GM18517 (cell line): ENCODE data around the gene FAM156A.
"Not testable (repeated sequence)": the region's sequence is repeated elsewhere in the genome, so short reads cannot be mapped to it uniquely, and the experiment has no call there.

Experiments
- ATAC-seq: cut with Tn5 transposase; IDR thresholded peaks from one replicate; pipeline ENCODE4 v1.9.1; 2021; ENCODE audit warnings: mild to moderate bottlenecking, moderate library complexity; ENCODE audit not compliant: unreplicated experiment

Gene FAM156A

DNA sequence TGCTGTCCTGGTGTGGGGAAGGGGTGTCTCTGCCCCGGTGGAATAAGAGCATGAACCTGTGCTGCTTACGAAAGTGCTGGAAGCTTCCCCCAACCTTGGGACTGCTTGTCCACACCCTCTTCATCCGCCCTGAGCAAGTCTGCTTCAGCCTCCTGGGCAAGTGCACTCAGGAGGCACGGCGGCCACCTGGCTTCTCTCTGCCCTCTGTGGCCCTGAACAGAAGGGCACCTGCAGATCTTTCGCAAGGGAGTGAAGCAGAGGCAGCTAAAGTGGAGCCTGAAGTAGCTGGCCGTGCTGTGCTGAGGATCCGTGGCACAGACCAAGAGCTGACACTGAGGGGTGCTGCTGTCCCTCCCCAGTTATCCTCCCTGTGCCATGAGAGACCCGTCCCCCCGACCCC is 9.6 kb upstream of the FAM156A start:
- not testable (repeated sequence) for ATAC-seq

DNA sequence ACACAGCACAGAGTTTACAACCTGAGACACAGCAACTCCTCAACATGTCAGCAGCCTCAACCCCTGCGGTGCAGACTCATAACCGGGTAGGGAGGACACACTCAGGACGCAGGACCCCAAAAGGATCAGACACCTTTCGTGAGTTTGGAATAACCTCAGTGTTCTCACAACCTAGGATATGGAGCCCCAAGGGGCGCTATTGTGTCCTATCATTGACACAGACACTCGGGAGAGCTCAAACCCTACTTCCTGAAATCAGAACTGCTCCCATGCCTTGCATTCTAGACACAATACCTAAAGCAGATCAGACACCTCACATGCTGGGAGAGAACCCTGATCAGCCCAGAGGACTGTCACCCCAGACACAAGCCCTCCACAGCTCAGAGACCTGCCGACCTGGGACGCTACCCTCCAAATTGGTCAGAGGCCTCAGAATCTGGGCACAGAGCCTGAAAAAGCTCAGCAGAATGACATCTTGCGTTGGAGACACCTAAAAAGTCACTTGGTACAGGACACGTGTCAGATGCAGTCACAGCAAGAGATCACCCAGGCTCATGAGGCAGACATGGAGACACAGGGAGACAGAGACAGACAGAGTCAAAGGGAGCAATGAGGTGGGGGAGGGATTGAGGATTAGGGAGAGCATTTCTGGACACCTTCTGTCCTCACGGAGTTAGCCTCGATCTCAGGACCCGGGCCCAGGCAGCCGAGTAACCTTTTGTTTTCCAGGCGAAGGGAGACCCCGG is 8.8 kb upstream of the FAM156A start:
- ATAC-seq, result not testable (repeated sequence)

DNA sequence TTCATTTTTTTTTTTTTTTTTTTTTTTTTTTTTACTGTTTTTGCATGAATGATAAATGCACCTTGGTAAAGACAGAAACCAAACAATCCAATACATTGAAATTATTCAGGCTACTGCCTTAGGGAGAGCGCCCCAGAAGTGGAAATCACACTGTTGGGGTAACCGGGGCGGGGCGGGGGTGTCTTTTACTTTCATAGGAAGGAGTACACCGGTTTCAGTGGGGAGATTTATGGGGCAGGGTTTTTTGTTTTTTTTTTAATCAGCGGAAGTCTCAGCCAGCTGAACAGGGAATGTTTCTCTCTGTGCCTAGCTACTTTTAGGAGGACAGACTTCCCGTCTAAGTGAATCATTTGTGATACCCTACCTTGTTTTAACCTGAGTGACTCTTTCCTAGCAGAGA is 643 bp upstream of the FAM156A start:
- peak; percentile 24 for ATAC-seq

DNA sequence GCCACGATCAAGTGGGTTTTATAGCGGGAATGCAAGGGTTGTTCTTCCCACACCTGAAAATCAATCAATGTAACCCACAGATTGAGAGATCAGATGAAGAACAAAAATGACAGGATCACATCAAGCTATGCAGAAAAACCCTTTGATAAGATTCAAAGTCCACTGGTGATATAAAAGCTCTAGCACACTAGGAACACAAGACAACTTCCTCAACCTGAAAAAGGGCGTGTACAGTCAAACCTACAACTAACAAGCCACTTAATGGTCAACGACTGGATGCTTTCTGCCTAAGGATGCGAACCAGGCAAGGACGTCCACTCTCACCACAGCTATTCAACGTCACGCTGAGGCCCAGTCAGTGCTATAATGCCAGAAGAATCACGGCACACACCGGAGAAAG is 8.4 kb downstream of the FAM156A start:
- not testable (repeated sequence) for ATAC-seq

DNA sequence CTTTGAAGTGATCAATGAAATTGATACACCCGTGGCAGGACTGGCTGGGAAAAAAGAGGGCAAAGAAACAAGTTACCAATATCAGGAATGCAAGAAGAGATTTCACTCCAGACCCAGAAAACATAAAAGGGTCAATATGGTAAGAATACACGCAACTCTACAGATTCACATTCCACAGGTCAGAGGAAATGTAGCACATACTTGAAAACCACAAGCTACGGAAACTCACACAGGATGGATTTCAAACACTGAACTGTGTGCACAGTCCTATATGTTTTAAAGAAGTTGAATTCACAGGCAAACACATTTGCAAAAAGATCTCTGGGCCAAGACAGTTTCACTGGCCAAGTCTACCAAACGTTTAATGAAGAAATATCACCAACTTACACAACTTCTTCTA is 9.0 kb downstream of the FAM156A start:
- ATAC-seq, result not testable (repeated sequence)

DNA sequence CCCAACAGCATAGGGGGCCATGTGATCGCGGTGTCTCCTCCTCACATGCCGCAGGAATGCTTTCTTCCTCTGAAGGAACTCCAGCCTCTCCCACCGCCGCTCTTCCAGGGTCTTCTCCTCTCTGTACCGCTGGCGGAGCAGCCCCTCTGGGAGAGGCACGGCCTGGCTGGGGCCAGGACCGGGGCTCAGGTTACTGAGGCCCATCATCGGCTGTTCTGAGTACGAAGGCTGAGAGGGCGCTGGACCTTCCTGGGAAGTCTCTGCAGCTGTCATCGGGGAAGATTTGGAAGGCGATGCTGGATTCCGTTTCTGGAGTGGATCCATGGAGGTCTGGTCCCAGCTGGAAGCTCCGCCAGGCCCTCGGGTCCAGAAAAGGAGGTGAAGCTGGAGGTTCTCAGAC is 10.1 kb downstream of the FAM156A start:
- ATAC-seq, result not testable (repeated sequence)

DNA sequence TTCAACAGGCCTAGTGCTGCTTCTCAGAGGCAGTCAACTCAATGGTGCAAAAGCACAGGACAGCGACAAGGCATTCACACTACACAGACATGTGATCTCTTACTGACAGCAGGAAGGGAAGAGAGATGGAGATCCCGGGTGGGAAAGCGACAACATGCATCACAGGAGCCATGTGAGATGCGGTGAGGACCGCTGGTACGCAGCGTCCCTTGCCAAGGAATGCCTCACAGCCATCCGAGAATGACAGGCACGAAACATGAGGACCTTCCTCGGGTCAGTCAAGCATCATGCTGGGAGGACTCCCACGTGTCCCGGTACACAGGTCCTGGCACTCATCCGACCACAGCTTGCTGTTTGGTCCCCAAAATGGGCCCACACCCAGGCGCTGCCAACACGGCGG is 10.8 kb downstream of the FAM156A start:
- ATAC-seq, result not testable (repeated sequence)

DNA sequence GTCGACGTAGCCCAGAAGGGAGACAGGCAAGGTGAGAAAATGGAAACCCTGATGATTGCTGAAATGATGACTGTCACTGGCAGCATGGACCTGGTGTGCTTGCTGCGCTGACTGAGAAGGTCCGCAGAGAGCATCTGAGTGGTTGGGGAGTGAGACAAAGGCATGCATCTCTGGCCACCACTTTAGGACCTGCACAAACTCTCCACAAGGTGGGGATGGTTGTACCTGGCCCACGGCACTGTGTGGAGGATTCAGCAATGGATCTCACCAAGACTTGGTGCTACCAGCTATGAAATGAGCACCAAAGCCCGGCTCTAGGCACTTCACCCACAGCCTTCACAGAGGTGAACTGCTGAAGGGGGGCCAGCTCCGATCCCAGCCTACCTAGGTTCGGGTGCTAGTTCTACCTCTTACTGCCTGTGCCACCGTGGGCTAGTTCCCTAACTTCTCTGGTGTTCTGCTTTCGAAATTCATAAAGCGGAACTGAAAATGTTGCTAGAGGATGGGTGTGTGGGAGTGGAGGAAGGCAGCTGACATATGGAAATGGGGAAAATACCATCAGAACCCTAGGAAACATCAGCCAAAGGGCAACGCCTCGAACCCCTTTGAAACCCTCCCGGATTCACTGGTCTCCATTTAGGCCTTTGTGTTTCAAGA is 12.4 kb downstream of the FAM156A start:
- ATAC-seq, result not testable (repeated sequence)

DNA sequence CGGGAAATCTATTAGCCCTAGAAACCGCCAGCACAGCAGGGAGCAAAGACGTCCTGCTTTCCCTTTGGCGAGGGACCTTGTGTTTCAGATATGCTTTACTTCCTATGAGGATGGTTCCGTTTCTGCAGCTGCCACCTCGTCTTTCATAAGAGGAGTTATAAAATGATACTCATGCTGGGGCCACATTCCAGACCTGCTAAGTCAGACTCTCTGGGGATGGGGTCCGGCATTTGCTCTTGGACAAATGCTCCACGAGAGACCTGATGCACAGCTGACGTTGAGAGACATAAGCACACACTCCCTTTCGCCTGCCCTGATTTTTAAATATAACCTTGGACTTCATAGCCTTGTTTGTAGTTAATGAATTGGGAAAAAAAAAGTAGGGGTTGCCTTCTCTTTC is 16.6 kb downstream of the FAM156A start:
- not testable (repeated sequence) for ATAC-seq

DNA sequence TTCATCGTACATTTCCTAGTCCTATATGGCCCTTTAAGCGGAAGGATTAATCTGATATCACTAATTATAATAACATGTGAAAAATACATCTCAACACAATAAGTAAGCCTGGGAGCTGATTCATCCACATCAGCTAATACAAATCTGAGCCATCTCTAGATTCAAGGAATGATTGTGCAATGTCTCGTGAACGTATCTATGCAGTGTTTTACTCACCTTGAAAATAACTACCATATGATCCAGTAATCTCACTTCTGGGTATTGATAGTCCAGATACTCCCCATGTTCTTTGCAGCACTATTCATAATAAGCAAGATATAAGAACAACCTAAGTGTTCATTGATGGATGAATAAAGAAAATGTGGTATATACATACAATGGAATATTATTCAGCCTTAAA is 17.6 kb downstream of the FAM156A start:
- ATAC-seq, result not testable (repeated sequence)

DNA sequence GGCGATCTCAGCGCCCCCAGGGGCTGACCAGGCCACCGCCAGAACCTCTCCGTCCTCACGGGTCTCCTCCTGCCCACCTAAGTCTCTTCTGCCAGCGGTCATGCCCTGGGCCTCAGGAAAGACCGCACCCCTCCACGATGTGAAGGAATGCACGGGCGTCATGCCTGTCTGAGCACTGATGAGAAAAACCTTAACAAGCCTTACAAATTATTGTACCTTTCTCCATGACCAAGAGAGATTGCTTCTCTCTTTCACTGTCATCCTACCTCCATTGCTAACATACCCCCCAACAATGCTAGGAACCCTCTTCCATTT is 22.9 kb downstream of the FAM156A start:
- not testable (repeated sequence) for ATAC-seq

DNA sequence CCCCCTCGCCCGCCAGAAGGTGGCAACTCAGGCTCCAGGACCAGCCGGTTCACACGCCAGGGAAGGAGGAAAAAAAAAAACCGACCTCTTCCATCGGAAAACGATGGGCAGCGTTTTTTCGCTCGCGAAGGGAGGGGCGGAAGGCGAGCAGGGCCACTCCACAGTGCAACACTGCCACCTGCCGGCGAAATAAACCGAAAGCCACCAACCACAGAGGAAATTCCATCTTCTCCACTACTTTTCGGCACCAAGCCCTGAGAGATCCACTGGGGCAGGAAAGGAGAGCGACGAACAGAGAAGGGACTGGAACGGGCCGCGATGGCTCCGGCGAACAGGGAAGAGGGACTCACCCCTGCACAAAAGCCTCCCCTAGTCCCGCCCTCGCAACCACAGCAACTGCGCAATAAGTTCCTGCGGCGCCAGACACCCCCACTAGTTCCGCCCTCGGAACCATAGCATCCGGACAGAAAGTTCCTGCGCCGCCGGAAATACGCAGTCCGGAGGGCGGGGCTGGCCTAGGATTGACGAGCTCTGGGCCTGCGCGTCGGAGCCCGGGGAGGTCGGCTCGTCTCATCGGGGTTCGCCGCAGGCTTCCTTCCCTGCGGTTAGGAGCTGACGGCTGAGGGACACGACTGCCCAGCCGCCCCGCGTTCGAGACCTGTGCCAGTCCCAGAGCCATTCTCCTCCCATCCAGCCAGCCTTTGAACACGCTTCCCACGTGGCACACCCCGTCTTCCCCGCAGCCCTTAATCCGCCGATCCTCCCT is 23.4 kb downstream of the FAM156A start:
- peak; percentile 87 for ATAC-seq

DNA sequence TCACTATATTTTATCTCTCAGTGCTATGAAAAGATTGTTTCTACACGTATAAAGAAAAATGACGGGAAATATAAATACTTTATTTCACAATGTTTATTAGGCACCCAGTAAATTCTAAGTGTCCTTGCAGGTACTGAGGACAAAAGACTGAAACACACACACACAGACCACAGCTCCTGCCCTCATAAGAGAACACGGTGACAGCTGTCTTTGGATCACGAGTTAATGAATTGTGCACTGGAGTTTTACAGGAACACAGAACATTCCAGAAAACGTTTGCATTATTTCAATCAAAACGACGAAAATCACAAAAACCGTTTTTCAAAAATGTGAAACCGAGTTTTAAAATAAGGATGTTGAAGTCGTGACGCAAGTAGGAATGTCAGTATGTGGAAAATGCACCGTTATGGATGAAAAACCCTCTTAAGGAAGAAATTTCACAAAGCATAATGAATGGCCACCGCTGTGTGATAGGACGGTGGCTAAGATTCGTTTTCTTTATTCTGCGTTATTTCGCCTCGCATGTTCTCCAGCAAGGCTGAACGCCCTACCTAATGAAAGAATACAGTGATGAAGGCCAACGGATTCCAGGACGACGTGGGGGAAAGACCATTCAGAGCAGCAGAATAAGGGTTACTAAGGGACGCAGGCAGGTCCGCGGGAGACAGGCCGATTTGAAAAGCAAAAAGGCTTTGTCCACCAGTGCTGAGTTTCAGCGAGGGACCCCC is 24.2 kb downstream of the FAM156A start:
- no peak for ATAC-seq

DNA sequence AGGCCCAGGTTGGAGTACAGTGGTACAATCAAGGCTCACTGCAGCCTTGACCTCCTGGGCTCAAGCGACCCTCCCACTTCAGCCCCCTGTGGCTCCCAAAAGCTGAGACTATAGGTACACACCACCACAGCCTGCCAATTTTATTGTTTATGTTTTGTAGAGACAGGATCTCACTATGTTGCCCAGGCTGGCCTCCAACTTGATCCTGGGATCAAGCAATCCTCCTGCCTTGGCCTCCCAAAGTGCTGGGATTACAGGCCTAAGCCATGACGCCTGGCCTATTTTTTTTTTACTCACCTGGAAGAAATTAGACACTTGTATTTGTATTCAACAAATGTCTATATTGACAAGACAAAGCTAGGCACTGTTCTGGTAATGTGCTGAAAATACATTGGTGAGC is 25.1 kb downstream of the FAM156A start:
- no peak for ATAC-seq

DNA sequence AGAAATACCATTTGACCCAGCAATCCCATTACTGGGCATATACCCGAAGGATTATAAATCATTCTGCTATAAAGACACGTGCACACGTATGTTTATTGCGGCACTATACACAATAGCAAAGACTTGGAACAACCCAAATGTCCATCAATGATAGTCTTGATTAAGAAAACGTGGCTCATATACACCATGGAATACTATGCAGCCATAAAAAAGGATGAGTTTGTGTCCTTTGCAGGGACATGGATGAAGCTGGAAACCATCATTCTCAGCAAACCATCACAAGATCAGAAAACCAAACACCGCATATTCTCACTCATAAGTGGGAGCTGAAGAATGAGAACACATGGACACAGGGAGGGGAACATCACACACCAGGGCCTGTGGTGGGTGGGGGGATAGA is 28.1 kb downstream of the FAM156A start:
- ATAC-seq, result not testable (repeated sequence)

DNA sequence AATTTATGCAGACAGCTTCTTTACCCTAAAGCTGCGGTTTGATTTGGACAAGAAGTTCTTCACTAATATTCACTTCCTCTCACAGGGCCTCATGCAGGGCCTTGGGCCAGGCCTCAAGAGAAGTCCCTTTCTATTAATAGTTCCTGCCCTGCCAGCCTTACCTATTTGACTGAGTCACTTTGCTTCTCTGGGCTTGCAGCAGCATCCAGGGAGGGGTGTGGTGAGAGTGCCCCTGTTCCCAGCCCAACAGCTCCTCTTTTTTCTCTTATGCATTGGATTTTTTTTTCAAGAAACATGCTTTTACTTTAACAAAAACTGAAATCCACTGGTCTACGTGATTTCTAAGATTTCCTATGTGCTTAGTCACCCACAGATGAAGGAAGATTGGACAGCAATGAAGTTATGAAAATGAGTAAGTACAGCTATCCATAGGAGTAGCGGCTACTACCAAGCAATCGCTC is 34.5 kb downstream of the FAM156A start:
- ATAC-seq, result peak; percentile 48

DNA sequence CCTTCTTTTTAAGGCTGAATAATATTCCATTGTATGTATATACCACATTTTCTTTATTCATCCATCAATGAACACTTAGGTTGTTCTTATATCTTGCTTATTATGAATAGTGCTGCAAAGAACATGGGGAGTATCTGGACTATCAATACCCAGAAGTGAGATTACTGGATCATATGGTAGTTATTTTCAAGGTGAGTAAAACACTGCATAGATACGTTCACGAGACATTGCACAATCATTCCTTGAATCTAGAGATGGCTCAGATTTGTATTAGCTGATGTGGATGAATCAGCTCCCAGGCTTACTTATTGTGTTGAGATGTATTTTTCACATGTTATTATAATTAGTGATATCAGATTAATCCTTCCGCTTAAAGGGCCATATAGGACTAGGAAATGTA is 43.6 kb downstream of the FAM156A start:
- ATAC-seq, result not testable (repeated sequence)

DNA sequence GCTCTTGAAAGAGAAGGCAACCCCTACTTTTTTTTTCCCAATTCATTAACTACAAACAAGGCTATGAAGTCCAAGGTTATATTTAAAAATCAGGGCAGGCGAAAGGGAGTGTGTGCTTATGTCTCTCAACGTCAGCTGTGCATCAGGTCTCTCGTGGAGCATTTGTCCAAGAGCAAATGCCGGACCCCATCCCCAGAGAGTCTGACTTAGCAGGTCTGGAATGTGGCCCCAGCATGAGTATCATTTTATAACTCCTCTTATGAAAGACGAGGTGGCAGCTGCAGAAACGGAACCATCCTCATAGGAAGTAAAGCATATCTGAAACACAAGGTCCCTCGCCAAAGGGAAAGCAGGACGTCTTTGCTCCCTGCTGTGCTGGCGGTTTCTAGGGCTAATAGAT is 44.6 kb downstream of the FAM156A start:
- ATAC-seq, result not testable (repeated sequence)

DNA sequence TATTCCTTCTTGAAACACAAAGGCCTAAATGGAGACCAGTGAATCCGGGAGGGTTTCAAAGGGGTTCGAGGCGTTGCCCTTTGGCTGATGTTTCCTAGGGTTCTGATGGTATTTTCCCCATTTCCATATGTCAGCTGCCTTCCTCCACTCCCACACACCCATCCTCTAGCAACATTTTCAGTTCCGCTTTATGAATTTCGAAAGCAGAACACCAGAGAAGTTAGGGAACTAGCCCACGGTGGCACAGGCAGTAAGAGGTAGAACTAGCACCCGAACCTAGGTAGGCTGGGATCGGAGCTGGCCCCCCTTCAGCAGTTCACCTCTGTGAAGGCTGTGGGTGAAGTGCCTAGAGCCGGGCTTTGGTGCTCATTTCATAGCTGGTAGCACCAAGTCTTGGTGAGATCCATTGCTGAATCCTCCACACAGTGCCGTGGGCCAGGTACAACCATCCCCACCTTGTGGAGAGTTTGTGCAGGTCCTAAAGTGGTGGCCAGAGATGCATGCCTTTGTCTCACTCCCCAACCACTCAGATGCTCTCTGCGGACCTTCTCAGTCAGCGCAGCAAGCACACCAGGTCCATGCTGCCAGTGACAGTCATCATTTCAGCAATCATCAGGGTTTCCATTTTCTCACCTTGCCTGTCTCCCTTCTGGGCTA is 48.9 kb downstream of the FAM156A start:
- ATAC-seq, result not testable (repeated sequence)

DNA sequence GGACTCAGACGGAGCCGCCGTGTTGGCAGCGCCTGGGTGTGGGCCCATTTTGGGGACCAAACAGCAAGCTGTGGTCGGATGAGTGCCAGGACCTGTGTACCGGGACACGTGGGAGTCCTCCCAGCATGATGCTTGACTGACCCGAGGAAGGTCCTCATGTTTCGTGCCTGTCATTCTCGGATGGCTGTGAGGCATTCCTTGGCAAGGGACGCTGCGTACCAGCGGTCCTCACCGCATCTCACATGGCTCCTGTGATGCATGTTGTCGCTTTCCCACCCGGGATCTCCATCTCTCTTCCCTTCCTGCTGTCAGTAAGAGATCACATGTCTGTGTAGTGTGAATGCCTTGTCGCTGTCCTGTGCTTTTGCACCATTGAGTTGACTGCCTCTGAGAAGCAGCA is 50.4 kb downstream of the FAM156A start:
- not testable (repeated sequence) for ATAC-seq

DNA sequence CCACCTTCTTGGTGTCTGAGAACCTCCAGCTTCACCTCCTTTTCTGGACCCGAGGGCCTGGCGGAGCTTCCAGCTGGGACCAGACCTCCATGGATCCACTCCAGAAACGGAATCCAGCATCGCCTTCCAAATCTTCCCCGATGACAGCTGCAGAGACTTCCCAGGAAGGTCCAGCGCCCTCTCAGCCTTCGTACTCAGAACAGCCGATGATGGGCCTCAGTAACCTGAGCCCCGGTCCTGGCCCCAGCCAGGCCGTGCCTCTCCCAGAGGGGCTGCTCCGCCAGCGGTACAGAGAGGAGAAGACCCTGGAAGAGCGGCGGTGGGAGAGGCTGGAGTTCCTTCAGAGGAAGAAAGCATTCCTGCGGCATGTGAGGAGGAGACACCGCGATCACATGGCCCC is 51.2 kb downstream of the FAM156A start:
- not testable (repeated sequence) for ATAC-seq
